H4 (cell line): ENCODE results near the gene PDGFD. TPM values are rescaled to one million over a fixed set of nuclear protein-coding genes. Genes with fewer than 3 reads are reported as not detected.
A peak's percentile ranks its signal among the peaks of the same experiment; 100 is the strongest.

Experiments used
- DNase-seq: peaks from one replicate; pipeline ENCODE4 v3.0.0-alpha.2; 2015; ENCODE audit warnings: low spot score
- total RNA-seq: library from RNA; depleted of rRNA; stranded (reverse); fragments of >200 nt; shearing (Covaris generic); gene quantifications from 2 replicates; pipeline ENCODE4 v1.2.3, GENCODE V29; 2014

PDGFD gene
- total RNA-seq, 1 experiment from 2014 or later, result 5.3 TPM

GRCh38 chr11:104145062-104145461, 18.9 kb downstream of the PDGFD start:
- DNase-seq, result no peak

DNA sequence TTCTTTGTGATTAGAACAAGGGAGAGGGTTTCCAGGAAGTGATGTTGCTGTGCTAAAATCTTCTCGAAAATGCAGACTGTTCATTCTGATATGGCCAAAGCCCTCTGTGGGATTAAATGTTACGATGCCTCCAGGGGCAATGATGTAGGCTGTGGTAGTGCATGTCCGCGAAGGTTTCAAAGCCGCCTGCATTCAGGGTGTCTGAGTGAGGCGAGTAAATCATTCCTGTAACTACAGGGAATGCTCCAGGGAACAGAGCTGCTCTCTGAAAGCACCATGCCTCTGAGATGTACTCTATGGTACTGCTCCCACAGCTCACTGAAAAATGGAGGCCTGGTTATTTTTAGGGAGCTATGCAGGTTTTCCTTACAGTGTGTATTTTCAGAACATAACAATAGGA, 21.2 kb downstream of the PDGFD start:
- DNase-seq, result no peak

- DNase-seq, result no peak
Observed at GRCh38 chr11:104136861-104137260, 27.1 kb downstream of the PDGFD start.

DNA sequence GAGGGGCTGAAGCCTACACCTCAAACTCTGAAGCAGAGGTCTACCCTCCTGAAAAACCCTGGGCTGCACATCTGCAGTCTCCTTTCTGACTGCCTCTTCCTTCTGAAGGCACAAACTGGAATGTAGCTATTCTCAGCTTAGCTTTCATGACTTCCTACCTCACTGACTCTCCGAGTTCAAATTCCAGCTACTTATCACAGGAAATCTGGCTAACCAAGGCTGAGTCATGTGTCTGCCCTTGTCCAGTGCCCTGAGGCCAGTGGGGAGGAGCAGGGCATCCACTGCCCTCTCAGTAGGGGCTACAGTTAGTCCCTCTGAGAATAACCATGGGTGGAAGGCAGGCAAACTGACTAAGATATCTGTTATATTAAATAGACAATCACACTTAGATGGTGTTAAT, 29.2 kb downstream of the PDGFD start:
- peak; percentile 31 for DNase-seq

- no peak for DNase-seq
Observed at GRCh38 chr11:104130161-104130560, 33.8 kb downstream of the PDGFD start.

DNA sequence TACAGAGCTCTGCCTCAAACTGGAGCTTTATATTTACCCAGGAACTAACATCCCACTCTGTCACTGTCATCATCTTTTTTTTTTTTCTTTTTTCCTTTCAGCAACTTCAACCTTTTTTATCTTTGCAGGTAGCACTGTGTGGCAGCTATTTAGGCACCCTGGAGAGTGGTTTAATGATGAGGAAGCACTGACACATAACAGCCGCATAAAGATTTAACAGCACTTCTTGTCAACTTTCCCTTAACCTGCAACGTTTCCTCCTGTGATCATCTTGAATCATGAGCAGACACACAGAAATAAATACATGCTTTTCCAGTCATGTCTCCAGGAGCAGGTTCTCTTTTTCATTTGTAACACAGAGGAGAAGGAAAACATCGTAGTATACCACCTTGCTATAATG, 34.8 kb downstream of the PDGFD start:
- DNase-seq, result no peak

DNA sequence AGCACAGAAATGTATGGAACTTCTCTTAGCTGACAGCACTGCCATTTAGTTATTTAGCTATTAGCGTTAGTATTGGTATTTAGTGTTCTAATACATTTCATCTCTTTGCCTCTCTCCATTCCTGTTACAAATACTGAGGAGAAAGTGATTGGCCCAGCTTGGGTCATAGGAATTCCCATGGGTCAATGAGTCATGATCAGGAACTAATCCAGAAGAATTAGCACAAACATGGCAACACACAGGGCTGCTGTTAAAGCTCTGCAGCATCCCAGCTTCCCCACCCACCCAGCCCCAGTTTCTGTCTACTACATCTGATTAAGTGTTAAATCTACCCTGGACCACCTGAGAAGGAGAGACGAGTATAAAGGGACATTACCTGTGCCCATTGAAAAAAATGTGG, 36.1 kb downstream of the PDGFD start:
- DNase-seq, result no peak

DNA sequence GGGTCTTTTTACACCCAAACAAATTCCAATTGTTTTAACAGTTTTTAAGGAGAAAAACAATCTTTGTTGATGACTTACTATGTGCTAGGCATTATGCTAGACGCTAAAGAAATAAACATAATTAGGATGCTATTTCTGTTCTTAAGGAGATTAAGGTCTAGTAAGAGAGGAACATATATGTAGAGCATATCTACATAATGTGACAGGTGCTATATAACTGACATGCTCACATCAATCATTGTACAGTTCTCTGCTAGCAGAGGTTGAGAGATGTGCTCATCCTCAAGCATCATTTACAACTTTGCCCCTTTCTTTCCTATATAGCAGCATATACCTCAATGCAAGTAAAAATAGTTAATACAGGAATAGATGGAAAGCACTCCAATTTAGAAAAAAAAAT, 37.5 kb downstream of the PDGFD start:
- no peak for DNase-seq

GRCh38 chr11:104124979-104125378, 39.0 kb downstream of the PDGFD start:
- no peak for DNase-seq

DNA sequence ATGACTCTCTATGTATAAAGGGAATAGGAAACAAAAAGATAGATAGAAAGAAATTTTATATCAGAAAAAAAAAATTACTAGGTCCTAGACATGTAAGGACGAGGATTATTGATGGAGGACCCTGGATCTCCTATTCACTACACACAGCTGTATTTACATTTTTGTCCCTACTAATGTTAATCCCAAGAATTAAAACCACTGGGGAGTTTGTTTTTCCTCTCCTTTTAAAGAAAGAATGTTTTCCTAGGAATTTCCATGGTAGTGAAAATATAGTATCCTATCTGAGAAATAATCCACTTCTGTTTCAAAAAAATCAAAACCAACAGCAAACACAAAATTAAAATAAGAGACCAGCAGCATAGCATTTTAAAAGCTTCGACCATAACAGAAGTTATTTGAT, 41.1 kb downstream of the PDGFD start:
- no peak for DNase-seq

- DNase-seq, result no peak
Observed at GRCh38 chr11:104122011-104122635, 41.8 kb downstream of the PDGFD start.

DNA sequence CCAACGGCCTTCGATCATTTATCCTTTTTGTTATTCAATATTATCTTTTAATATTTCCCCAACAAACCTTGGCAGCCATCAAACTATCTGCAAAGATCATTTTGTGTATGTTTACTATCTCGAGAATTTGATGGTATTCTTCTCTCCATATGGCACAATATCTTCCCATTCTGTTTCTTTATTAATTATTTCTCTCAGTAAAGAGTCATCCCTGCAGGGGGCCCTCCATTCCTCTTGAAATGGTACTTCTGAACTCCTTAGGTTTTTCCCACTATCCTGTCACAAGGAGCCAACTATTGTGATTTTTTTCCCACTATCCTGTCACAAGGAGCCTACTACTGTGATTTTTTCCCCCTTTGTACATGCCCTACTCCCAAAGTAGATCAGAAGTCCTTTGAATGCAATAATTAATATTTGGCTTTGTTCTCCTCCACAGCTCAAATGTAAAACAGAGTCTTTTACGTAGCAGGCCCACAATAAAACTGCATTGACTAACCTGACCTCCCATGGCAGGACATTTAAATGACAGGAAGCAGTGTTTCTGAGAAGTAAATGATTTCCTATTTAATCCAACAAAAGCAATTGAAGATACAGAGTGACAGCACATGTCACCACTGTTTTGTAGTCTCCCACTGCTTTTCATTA, 43.3 kb downstream of the PDGFD start:
- DNase-seq, result no peak

- no peak for DNase-seq
Observed at GRCh38 chr11:104118105-104118744, 45.7 kb downstream of the PDGFD start.

- no peak for DNase-seq
Observed at GRCh38 chr11:104113541-104113940, 50.4 kb downstream of the PDGFD start.

DNA sequence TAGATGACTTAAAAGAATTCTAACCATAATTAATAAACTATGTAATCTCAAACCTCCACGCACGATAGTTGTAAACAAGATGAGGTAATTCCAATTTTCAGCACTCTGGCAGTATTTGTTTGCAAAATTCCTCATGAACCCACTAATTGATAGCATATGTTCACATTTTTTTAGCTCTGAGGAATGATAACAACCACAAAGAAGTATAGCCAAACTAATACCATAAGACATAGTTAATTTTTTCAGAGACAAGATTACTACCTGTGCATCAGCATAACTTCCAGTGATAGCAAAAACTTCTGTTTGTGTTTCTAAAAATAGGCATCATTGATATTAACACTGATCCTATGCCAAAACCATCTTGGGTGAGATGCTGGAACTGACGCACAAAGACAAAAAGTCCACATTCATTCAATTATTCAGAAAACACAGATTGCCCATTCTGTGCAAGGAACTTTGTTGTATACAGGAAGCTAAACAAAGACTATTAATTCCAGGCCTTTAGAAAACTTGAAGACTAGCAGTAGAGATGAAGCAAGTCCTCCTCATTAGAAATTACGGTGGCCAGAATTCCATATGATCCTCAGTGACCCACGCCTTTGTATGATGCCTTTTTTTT, 57.7 kb downstream of the PDGFD start:
- peak; percentile 55 for DNase-seq

- peak; percentile 39 for DNase-seq
Observed at GRCh38 chr11:104105155-104105554, 58.8 kb downstream of the PDGFD start.

DNA sequence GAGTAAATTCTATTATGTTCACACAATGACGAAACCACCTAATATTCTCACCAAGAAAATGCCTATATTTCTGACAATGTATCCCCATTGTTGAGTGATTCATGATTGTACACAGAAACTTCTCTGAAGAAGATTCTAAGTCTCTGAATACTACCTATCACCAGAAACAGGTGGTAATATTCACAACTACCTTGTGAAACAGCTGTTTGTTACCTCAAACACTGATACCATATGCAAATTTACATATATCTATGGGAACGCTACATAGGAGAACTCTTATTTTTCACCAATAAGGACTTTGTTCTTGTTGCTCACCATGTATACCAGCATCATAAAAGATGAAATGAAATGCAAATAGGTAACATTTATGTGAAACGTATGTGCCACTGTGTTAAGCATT, 59.3 kb downstream of the PDGFD start:
- DNase-seq, result no peak

GRCh38 chr11:104104201-104104600, 59.7 kb downstream of the PDGFD start:
- no peak for DNase-seq

DNA sequence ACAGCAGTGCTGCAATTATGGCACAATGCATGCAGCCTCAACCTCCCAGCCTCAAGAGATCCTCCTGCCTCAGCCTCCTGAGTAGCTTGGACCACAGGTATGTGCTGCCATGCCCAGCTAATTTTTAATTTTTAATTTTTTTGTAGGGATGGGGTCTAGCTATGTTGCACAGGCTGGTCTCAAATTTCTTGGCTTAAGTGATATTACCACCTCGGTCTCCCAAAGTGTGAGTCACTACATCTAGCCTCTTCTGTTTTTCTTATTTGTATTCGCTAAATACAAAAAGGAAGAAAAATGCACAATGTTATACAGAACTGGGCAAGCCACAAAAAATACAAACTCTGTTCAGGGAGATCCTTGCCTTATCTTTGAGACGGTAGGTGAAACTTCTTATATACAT, 65.4 kb downstream of the PDGFD start:
- no peak for DNase-seq

DNA sequence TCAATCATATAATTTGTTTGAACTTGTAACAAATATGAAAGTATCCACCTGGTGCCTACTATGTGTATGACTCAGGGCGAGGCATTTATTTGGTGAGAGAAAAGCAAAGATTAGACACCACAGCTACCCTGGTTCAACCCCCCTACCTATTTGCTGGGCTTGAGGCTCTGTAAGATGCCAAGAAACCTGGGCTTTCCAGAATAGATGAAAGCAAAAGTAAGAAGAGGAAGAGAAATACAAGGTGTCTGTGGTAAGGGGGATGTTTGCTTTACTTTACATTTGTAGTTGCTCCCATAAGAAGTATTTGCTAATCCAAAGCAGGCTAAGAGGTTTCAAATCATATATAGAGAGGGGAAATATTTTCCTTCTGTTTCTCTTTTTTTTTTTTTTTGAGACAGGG, 65.8 kb downstream of the PDGFD start:
- no peak for DNase-seq

DNA sequence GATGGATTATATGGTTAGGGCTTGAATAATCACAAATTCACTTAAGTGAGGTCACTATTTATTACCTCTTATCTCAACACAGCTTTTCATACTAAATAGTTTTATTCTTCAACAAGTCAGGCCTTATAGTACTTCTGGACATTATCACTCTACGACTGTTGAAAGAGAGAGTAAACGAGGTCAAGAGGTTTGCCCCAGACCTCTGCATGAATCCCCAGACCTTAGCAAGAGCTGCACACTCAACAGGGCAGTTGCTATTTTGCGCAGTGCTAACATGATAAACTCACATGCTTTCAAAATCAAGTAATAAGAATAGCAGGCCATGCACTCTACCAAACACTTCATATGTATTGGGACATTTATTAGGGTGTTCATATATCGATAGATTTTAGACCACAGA, 67.0 kb downstream of the PDGFD start:
- DNase-seq, result no peak

DNA sequence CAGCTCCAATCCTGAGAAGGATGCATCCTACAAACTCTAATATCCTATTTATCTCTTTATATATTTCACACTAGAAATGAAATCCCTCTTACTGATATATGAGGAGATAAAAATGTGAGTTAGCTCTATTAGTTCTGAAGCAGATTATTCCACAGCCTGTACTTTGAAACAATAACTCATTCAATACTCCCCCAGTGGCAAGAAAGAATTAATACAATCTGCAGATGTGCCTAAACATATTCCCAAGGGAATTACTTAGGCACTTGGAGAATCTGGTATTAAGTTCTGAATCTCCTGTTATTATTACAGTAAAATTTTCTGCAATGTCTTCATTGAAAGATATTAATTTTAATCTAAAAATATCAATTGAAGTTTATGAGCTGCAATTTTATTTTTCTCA, 68.2 kb downstream of the PDGFD start:
- DNase-seq, result no peak

- no peak for DNase-seq
Observed at GRCh38 chr11:104094576-104094975, 69.4 kb downstream of the PDGFD start.
